ENCODE data around the gene SNRPB.

Gene SNRPB

DNA sequence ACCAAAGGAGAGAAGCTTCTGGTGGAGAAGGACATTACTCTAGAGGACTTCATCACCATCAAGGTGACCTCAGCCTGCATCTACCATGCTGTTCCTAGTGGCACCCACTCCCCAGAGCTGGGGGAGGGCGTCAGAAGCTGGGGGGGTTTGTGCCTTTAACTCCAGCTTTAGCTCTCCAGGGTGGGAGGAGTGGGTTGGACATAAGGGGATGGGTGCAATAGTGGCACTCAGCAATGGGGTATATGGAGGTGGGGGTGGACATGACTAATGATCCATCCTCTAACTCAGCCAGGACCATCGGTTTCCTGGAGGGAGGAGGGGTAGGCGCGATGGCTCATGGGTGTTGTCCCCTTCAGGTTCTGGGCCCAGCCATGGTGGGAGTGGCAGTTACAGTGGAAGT lies 40.1 kb downstream of the SNRPB start:
- DNase-seq (ENCODE audit: low read depth in 4 of 4, low spot score in 1 of 4), result no peak

DNA sequence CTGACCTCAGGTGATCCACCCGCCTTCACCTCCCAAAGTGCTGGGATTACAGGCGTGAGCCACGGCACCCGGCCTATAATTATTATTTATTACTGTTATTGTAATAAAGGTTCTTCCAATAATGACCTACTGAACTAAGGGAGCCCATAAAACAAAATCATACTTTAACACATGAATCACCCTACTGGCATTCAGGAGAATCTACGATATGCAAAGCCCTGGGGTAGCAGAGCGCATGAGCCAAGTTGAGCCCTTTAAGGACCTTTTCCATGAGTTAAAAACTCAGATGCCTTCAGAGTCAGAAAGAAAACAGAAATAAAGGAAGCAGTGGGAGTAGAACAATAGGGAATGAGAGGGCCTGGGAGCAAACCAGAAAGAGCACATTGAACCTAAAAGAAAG lies 41.5 kb downstream of the SNRPB start:
- no peak for DNase-seq (ENCODE audit: low read depth in 4 of 4, low spot score in 1 of 4)

DNA sequence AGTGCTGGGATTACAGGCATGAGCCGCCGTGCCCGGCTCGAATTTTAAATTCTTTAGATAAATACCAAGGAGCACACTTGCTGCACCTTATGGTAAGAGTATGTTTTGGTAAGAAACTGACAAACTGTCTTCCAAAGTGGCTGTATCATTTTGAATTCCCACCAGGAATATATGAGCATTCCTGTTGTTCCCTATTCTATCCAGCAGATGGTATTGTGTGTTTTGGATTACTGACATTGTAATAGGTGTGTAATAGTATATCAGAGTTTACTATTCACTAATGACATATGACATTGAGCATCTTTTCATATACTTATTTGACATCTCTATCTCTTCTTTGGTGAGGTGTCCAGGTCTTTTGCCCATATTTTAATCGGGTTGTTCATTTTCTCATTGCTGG lies 49.3 kb downstream of the SNRPB start:
- no peak for DNase-seq (ENCODE audit: low read depth in 4 of 4, low spot score in 1 of 4)

DNA sequence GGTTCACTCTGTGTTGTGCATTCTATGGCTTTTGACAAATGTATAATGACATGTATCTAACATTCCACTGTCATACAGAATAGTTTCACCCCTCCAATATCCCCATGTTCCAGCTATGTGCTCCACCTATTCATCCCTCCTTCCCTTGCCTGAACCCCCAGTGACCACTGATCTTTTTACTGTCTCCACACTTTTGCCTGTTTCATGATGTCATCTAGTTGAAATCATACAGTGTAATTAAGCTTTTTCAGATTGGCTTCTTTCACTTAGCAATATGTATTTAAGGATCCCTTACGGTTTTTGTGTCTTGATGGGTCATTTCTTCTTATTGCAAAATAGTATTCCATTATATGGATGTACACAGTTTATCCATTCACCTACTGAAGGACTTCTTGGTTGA lies 50.1 kb downstream of the SNRPB start:
- DNase-seq (ENCODE audit: low read depth in 4 of 4, low spot score in 1 of 4), result no peak

DNA sequence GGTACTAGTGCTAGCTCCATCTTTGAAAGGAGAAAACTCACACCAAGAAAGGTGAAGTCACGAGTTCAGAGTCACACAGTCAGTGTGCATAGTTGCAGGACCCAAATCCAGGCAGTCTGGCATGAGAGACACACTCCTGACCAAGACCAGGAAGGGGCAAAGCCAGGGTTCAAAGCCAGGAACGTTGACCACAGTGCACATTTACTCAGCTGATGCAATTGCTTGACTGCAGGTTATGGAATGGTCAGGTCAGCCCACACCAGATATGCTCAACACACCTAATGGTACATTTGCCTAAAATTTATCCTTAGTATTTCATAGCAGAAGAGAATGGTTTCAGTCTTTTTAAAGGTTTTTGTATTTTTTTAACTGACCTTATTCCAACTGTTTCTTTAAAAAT lies 52.2 kb downstream of the SNRPB start:
- no peak for DNase-seq (ENCODE audit: low read depth in 4 of 4, low spot score in 1 of 4)

DNA sequence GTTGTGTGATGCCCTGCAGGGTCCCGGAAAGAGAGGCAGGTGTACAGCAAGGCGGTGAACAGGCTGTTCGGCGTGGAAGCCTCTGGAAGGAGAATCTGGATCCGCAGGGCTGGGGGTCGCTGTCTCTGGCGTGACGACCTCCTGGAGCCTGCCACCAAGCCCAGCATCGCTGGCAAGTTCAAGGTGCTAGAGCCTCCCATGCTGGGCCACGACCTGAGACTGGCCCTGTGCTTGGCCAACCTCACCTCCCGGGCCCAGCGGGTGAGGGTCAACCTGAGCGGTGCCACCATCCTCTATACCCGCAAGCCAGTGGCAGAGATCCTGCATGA lies 53.4 kb downstream of the SNRPB start:
- DNase-seq (ENCODE audit: low read depth in 4 of 4, low spot score in 1 of 4), result no peak

DNA sequence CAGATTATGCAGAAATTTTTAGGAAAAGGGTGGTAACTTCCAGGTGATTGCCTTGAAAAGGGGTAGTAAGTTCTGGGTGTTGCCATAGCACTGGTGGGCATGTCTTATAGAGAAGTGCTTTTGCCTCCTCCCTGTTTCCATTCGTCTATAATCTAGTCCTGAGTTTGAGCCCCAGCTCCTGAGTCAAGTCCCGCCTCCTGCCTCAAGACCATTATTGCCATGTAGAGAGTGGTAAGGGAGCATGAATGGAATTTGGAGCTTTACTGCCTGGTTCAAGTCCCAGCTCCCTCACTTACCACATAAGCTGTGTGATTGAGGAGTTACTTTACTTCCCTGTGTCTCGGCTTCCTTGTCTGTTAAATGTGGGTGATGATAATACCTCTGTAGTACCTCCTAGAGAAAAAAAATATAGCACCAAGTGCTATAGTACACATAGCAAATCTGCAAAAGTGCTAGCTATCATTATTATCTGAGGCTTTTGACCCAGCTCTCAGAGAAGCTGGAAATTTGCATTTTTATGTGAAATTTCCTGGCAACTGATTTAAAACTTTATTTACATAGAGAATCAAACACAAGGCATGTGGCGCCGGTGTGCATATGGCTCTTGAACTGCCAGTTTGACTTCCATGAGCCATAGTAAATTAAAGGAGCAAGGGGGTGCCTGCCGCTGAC lies 53.9 kb downstream of the SNRPB start:
- DNase-seq (ENCODE audit: low read depth in 4 of 4, low spot score in 1 of 4), result no peak
